AG09309 (cell line): ENCODE results near the gene TSSK2.

Experiments used
- DNase-seq: peaks from one replicate; pipeline ENCODE4 v3.0.0-alpha.2; 2010; ENCODE audit warnings: low read depth
- H3K4me3 ChIP-seq: 2 replicates; pipeline ENCODE4 v1.5.1; 2011; ENCODE audit warnings: mild to moderate bottlenecking, low read depth, low read length, moderate library complexity; ENCODE audit not compliant: control insufficient read depth
- CTCF ChIP-seq: IDR thresholded peaks from 2 replicates; pipeline ENCODE4 v1.5.1; 2011; ENCODE audit warnings: mild to moderate bottlenecking, low read depth, low read length, inconsistent platforms; ENCODE audit not compliant: insufficient read depth, control insufficient read depth; ENCODE audit errors: missing control alignments

The TSSK2 gene

DNA sequence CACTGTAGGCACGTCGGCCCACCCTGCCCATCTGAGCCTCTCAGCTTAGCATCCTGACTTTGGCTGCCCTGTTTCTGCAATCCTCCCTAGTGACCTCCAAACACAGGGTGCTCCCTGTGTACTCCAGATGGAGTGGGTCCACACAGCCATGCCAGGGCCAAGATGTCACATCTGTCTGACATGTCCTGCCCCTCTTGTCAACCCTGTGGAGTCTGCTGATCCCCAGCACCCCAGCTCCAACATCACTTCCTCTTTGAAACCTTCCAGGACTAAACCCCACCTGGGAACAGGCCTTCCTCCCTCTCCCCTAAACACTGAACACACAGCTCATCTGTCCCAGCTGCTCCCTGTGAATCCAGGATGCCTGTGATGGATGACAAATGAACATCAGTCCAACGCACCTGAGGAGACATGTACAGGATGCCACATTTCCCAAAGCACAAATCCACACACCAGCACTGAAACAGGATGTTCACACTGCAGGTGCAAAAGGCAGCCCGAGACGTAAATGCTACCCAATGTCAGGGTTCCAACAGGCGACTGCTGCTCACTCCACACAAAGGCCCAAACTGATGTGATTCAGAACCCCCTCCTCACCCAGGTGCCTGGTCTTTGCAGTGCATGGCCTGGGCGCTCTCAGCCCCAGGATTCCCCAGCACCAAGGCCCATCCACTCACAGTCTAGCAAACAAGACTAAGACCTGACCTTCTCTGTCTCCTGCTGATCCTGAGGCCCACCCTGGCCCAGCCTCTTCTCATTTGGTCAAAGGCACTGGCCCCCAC is 2.0 kb upstream of the TSSK2 start:
- no peak for TF ChIP-seq CTCF
- DNase-seq, result no peak
- no peak overlapping the region for H3K4me3 ChIP-seq

- no peak for DNase-seq
- no peak overlapping the region for H3K4me3 ChIP-seq
- TF ChIP-seq CTCF, result no peak
Observed at GRCh38 chr22:19129871-19130270, 1.2 kb upstream of the TSSK2 start.

DNA sequence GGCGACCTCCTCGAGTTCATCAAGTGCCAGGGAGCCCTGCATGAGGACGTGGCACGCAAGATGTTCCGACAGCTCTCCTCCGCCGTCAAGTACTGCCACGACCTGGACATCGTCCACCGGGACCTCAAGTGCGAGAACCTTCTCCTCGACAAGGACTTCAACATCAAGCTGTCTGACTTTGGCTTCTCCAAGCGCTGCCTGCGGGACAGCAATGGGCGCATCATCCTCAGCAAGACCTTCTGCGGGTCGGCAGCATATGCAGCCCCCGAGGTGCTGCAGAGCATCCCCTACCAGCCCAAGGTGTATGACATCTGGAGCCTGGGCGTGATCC is 542 bp downstream of the TSSK2 start:
- no peak for DNase-seq
- H3K4me3 ChIP-seq, result no peak overlapping the region
- no peak for TF ChIP-seq CTCF

DNA sequence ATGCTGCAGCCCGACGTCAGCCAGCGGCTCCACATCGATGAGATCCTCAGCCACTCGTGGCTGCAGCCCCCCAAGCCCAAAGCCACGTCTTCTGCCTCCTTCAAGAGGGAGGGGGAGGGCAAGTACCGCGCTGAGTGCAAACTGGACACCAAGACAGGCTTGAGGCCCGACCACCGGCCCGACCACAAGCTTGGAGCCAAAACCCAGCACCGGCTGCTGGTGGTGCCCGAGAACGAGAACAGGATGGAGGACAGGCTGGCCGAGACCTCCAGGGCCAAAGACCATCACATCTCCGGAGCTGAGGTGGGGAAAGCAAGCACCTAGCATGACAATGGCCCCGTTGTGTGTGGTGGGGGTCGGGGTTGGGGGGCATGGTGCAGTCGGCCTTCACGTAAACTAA is 1.0 kb downstream of the TSSK2 start:
- TF ChIP-seq CTCF, result no peak
- H3K4me3 ChIP-seq, result no peak overlapping the region
- DNase-seq, result no peak

GRCh38 chr22:19132693-19133400 is 1.7 kb downstream of the TSSK2 start:
- no peak for TF ChIP-seq CTCF
- no peak overlapping the region for H3K4me3 ChIP-seq
- DNase-seq, result no peak

- no peak for DNase-seq
- TF ChIP-seq CTCF, result no peak
- H3K4me3 ChIP-seq, result no peak overlapping the region
Observed at GRCh38 chr22:19133561-19133960, 2.5 kb downstream of the TSSK2 start.
